SH-SY5Y (cell line): ENCODE measurements around the gene KAT6B.

Source experiments
- GATA2 ChIP-seq: IDR thresholded peaks from 2 replicates; pipeline ENCODE4 v1.6.1; 2011; ENCODE audit warnings: mild to moderate bottlenecking, low read depth, low read length
- GATA3 ChIP-seq: IDR thresholded peaks from 2 replicates; pipeline ENCODE4 v1.6.1; 2011; ENCODE audit warnings: low read depth, mild to moderate bottlenecking, low read length, moderate library complexity

DNA sequence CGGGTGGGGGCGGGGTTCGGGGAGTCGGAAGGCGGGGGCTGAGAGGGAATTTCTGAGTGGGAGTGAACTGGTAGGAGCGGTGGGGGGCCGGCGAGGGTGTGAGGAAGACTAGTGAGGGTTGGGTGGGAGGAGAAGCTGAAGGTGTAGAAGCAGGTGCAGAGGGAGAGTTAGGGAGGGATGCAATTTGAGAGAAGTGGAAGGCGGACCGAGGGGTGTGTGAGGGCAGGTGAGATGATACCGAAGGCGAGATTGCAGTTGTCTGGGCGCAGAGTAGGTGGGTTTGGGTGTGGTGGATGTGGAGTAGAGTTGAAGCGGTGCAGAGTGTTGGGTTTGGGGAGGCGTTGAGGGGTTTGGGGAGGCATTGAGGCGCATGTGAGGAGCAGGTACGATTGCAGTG lies 643 bp downstream of the KAT6B start:
- TF ChIP-seq GATA3 (no peak), GATA2 (no peak)
